Inferior parietal cortex (tissue), 1 donor: ENCODE data around the gene SHISAL1.
"Not testable (repeated sequence)": the region's sequence is repeated elsewhere in the genome, so short reads cannot be mapped to it uniquely, and the experiment has no call there.

Experiments used
- DNase-seq: peaks from one replicate; pipeline ENCODE4 v3.0.0-alpha.2; 2016; ENCODE audit errors: extremely low spot score

The SHISAL1 gene

DNA sequence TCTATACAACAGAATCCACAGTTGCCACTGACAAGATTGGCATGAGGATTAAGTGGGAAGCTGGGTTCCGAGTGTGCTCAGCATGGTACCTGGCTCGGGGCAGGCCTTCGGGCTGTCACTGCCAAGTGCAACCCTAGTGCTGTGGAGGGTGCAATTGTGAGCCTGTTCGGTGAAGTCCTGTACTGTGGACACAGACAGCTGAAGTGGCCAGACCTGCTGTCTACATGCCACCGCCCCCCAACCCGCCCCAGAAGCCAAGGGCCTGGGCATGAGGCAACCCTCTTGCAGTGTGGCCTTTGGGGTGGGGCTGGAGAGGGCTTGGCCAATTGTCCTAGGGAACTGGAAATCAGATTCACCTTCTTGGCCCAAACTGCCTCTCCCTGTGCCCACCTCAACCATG lies 15.6 kb upstream of the SHISAL1 start:
- no peak for DNase-seq

DNA sequence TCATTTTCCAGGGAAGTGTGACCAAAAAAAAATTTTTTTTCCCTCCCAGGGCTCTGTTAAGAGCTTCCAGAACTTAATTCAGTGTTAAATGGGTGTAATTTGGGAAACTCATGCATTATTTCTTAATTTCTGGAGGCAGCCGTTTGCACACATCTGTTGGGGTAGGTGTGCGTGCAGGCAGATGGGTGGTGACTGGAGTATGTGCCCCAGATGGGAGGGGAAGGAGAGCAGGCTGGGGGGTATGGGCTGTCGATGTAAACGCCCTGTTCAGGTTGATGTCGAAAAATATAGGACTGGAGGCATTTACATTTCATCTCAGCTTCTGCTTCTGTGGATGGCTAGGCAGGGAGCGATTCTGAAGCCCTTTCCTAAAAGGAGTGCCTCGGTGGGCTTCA lies 13.7 kb upstream of the SHISAL1 start:
- no peak for DNase-seq

DNA sequence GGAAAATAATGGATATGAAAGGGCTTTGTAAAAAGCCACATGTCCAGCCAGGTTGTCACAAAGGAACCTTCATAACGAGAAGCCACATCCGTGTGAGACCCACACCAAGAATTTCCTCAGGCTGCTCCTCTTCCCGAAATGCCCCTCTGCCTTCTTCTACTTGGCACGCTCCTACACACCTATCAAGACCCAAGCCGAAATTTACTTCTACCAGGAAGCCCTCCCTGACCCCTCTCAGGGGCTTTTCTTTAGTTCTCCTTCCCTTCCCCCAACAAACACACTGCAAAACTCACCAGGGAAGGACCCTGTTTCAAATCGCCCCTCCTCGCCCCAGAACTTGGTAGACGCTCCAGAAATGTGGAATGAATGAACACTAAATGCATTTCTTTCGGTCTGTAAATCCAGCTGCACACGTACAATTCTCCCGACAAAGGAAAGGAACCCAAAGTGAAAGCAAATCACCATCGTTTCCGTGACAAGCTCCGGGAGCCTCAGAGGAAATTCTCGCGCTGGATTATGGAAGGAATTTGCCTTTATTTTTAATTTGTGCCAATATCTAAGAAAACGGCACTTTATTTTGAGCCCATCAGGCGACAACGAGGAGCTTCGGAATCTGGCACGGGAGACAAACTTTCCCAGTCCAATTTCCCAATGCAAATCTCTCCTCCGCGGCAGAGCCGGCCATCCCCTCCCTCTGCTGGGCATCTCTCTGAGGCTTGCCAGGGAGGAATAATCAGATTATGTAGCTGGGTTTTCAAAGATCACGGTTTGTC lies 13.2 kb upstream of the SHISAL1 start:
- DNase-seq, result peak; percentile 43

DNA sequence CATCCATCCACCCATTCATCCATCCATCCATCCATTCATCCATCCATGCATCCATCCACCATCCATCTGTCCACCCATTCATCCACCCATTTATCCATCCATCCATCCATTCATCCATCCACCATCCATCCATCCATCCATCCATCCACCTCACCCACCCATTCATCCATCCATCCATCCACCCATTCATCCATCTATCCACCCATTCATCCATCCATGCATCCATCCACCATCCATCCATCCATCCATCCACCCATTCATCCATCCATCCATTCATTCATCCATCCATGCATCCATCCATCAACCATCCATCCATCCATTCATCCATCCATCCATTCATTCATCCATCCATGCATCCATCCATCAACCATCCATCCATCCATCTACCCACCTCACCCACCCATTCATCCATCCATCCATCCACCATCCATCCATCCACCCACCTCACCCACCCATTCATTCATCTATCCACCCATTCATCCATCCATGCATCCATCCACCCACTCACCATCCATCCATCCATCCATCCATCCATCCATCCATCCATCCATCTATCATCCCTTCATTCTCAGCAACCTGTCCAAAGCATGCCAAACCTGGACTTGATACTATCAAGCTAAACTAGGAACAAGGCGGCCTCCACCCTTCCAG lies 10.5 kb upstream of the SHISAL1 start:
- not testable (repeated sequence) for DNase-seq

DNA sequence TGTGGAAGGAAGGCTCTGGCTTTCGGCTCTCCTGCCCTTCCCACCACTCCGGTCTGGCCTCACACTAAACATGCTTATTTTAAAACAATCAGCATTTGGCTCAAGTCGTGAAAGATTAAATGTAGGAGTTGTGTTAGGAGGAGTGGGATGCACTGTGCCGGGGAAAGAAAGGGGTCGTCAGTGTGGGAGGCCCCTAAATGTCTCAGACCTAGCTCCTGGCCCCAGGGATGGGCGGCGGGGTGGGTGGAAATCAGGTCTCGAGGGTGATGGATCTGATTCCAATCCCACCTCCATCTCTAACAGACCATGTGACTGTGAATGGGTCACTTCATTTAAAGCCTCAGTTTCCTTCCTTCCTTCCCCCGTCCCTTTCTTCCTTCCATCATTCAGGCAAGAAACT lies 6.9 kb upstream of the SHISAL1 start:
- no peak for DNase-seq

DNA sequence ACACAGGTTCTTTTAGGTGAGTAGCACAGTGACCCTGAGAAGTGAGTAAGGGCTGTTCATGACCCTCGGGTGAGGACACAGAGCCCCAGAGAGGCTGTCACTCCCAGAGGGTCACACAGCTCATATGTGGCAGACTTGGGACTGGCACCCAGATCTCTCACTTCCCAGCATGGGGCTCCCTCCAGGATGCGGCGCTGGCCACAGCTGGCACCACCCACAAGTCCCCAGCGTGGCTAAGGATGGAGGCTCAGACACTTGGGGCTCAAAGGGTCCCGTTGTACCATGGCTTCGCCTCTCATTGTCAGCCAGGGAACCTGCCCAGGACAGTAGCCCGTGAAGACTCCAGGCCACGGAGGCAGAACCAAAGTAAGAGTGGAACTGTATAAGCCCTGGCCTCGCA lies 6.0 kb upstream of the SHISAL1 start:
- no peak for DNase-seq

DNA sequence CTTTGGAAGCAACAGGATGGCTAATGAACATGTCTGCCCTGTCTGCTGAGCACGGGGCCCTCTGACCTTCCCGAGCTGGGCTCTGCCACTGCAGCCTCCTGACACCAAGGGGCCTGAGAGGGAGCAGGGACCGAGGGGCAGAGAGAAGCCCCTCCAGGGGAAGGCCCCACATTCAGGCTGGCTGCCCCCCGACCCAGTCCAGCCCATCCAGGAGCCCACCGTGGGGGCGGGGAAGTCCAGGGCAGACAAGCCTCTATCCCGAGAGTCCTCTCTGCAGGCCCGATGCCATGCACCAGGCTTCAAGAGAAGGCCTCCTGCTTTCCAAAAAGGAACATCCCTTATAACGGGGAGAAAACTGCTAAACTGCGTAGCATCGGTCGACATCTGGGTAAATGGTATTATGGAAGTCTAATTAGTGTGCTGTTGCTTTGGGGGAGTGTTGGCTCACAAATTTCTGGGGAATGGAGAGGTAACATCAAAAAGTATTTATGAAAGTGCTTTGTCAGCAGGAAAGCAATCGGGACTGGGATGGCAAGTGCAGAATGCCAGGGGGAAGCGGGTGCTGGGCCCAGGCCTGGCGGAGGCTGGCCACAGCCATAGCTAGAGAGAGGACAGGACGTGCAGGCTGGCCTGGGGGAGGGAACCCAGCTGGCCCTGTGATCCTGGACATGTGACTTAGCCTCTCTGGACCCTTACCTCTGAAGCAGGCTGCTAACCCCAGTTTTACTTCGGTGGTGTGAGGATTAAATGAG lies 5.3 kb upstream of the SHISAL1 start:
- DNase-seq, result no peak

DNA sequence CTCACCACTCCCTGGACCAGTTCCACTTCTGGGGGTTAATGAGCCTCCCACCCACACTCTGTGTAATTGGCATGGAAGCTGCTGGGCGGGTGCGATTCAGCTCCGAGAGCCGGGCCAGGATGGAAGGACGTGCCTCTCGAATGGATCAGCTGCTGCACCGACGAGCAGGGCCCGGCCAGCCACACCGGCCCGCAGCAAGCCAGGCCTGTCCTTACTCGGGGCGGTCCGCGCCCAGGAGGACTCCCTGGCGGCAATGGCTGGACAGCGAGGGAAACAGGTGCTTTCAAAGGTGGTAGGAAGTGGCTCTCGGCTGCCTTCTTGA lies 4.3 kb upstream of the SHISAL1 start:
- no peak for DNase-seq

DNA sequence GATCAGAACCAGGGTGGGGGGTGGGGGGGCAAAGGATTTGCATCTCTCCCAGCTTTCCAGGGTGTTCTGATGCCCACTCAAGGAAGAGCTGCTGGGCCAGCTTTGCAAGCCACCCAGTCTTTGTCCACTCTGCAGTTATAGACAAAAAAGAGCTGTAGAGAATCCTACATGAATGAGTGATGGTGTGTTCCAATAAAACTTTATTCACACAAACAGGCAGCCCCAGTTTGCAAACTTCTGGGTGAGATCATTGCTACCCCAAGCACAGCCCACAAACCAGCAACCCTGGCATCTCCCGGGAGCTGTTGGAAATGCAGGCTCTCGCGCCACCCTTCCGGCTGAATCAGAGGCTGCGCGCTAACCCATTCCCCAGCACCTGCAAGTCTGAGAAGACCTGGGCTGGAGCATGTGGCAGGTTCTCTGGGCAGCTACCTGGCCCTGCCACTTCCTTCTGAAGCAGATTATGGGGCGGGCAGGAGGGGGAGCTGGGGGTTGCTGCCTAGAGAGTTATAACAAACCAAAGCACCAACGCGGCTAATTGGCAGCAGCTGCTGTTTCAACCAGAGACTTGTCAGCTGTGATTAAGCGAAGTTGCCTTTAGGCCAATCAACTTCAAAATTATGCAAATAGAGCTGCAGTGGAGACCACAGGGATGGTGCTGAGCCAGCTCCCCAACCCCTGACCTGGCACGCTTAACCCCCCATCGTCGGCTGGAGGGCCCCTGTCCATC lies 3.8 kb upstream of the SHISAL1 start:
- no peak for DNase-seq

DNA sequence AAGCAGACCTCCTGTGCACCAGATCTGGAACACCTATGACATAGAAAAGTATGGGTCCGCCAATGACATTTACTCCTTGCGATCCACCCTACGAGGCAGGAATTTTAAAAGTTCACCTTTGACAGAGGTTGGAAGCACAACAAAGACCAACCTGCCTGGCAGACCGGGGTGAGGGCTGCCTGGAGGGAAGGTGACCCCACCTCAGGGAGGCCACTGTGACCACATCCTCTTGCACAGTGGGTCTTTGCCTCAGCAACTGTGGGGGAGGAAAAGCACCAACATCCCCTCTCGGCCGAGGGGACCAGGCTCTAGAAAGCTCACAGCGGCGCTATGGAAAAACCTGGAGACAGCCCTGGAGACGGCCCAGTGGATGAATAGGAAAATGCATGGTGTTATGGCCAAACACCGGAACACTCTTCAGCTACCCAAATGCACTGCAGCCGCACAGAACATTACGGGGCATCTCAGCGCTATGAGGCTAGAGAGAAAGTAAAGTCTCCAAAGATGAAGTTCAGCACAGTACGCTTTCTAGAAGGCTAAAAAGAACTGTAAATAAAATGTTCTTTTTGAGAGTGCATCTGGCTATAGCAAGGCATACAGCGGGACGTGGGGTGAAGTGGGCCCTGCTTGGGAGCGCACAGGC lies 1.8 kb upstream of the SHISAL1 start:
- no peak for DNase-seq

DNA sequence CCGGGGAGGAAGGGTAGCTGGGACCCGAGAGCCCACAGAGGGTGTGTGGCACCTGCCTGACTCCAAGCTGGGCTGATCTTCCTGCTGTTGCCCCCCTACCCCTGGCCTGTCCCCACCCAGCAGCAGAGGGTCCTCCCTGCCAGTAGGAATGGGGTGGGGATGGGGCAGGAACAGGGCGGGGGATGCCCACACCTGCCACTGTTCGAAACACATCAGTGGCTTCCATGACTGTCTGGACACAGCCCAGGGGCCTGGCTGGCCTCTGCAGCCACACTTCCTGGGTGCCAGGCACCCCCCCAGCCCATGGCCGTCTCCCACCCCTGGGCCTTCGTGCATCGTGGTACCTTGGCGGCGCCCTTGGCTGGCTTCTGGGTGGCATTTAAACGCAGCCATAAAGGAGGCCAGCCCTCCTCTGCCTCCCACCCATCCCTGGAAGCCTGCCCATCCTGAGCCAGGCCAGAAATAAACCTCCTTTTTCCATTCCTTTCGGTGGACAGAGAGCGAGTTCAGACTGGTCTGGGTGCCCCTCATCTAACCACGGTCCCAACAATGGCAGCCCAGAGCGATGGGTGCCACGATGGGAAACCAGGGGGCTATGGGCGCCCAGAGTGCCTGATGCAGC lies 745 bp upstream of the SHISAL1 start:
- DNase-seq, result no peak

DNA sequence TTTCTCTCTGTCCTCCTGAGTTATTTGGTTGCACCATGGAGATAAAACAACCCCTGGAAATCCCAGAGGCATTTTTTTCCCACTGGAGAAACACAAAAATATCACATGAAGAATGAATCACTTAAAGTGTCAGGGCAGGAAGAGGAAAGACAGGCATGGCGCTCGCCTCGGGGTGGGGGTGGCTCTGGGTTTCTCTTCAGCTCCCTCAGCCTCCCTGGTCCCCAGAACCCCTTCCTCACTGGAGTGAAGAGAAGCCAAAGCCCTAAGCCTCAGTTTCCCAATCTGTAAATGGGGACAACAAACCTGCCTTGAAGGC lies 938 bp downstream of the SHISAL1 start:
- DNase-seq, result no peak

DNA sequence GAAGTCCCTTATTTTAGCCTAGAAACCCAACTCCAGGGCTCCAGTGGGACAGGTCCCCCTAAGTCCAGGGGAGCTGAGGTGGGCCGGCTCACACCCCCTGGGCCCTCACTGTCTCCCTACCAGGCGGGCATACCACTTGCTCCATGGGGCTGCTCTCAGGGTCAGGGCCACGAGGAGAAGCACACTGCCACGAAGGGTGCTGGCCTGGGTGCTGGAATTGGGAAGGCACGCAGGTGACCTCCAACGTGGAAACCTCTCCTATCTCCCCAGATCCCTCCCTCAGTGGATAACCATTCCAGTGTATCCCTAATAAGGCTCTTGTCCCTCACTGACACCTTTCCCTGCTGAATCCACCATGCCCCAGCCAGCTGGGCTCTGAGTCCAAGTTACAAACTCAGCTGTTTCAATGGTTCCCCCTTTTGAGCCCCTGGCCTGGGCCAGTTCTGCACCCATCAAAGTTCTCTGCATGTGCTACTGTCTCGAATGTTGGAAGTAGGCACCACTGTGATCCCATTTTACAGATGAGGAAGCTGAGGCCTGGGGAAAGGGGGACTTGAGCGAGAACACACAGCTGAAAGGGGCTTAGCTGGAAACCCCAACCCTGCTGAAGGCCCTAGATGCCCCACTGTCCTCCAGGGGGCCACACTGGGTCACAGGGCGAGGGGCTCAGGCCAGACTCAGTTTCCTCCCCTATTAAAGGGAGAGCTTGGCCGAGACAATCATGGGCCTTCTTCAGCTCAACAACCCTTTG lies 1.5 kb downstream of the SHISAL1 start:
- no peak for DNase-seq

DNA sequence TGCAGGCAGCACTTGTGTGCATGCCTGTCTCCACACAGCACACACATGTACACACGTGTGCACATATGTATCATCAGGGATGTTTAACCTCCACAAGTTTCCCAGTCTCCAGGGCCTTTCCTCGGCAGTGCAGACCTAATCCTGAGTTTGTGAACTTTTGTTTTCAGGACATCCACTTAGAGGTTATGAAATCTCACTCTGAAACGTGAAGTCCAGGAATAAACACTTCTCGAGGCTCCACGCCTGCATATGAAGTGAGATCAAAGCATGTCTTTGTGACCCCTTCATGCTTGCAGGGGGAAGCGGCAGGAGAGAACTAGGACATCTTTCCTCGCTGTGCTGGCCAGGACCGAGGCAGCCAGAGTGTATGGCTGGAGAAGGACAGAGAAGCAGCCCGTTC lies 3.1 kb downstream of the SHISAL1 start:
- DNase-seq, result no peak

DNA sequence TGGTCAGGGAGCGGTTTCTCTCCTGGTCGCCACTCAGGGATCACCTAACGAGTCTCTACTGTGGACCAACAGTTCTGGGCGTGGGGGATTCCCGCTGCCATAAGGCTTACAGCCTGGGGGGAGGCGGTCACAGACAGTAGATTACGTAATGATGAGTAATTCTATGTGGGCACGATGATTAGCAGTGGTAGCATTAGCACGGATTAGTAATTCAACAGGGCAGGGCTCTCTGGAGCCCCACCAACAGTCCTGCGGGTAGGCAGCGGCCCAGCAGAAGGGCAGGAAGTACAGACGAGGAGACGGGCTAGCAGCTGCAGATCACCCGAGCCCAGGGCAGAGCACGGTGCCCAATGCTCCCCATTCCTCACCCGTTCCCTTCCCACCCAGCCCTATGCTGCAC lies 3.6 kb downstream of the SHISAL1 start:
- no peak for DNase-seq

DNA sequence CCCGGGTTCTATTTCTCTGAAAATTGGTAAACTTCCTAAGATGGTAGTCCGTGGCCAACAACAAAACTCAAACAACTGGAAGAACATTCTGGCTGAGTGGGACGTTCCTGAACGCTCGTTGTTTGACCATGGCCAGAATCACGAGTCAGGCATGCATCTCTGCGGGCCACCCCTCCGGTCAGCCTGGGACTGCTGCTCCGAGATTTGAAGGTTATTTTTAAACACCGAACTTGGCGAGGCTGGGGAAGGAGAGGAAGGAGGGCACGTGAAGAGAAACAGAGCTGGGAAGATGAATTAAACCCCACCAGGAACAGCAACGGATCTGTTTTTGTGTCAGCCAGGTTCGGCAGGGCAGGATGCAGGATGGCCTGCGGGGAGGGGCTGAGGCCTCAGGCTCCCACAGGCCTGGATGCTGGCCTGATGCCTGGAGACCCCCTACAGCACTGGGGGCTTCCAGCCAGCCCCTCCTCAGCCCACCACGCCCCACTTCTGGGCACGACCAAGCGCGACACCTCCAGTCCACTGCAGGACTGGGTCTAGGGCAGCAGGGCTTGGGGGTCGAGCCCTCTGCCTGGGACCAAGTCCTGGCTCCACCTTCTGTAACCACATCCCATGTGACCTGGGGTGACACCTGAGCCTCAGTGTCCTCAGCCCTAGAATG lies 5.1 kb downstream of the SHISAL1 start:
- DNase-seq, result no peak

DNA sequence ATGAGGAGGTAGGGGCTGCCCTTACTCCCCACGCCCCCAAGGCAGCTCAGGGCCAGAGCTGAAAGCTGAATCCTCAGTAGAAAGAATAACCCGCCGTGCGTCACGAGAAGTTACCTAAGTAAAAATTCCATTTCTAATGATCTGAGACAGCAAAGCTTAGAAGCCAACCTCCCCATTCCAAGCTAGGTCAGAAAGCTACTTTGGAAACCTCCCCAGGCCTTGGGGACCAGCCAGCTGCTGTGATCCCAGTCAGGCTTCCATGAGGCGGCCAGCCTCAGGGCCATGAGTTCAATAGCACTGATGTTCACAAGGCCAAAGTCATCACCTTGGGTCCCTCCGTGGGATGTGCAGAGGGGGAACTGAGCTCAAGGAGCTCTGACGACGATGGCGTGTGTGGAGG lies 6.9 kb downstream of the SHISAL1 start:
- DNase-seq, result no peak

DNA sequence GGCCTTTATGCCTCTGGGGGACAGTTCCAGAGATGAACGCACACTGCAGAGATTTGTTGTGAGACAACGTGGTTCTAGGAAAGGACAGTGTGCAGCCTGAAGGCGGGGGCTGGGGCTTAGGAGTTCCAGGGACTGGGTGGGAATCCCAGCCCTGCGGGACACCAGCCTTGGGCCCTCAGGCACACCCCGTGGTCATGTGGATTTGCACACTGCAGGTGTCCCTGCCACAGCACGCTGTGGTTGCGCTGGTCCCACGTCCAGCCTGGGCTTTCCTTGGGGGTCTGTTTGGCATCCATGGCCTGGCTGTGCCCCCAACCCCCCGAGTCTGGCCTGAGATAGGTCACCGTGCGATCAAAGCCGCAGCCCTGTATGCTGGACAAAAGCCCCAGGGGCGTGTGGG lies 7.3 kb downstream of the SHISAL1 start:
- DNase-seq, result no peak

DNA sequence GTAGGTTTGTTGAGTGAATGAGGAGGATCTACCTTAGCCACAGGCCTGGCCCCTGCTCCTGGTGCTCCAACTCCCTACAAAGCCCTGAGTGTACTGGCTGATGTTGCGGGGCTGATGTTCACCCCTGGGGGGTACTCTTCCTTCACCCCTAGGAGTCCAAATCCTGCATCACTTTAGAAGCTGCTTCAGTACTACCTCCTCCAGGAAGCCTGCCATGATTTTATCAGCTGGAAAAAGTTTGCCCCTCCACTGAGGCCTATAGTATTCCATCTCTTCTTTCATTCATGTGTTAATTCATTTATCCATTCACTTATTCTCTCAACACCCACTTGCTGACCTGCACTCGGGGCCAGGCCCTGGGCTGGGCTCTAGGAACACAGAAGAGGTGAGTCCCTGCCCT lies 7.8 kb downstream of the SHISAL1 start:
- no peak for DNase-seq

DNA sequence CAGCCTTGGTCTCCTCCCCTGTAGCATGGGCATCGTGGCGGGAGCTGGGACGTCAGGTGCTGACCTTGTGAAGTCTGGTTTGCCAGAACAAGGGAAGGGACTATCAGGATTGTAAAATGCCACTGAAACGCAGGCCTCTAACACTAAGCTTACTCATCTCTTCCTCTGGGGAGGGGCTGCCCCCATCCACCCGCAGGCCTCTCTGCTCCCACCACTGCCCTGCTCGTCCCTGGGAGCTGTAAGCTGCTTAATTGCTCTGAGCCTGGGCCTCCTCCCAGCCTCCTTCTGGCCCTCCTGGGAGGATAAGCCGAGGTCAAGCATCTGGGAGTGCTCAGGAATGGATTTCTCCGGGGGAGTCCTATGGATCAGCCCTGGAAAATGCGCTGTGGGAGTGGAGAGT lies 8.4 kb downstream of the SHISAL1 start:
- DNase-seq, result no peak
